Endothelial cell of hepatic sinusoid (primary cell): ENCODE measurements around the gene RWDD1.
"Not testable (repeated sequence)": the region's sequence is repeated elsewhere in the genome, so short reads cannot be mapped to it uniquely, and the experiment has no call there.

Source experiments
- in situ Hi-C: cut with HindIII; loops from 2 replicates; pipeline ENCODE4 v1.10.0; 2017; ENCODE audit warnings: low sequenced_read_pairs

The RWDD1 gene

GRCh38 chr6:116596815-116597214 is 25.5 kb downstream of the RWDD1 start:
- in situ Hi-C loops, result no loop called here

- in situ Hi-C loops, result not testable (repeated sequence)
Observed at GRCh38 chr6:116603916-116604315, 32.6 kb downstream of the RWDD1 start.

GRCh38 chr6:116604868-116605267 is 33.6 kb downstream of the RWDD1 start:
- in situ Hi-C loops, result not testable (repeated sequence)

GRCh38 chr6:116605935-116606334 is 34.6 kb downstream of the RWDD1 start:
- in situ Hi-C loops, result no loop called here

- in situ Hi-C loops, result no loop called here
Observed at GRCh38 chr6:116611056-116611455, 39.8 kb downstream of the RWDD1 start.

- in situ Hi-C loops, result no loop called here
Observed at GRCh38 chr6:116615937-116616736, 44.8 kb downstream of the RWDD1 start, which contains the start of gene RSPH4A. RSPH4A (plus strand) TSS chr6:116616479; CDS start chr6:116616624, 145 bp downstream.

GRCh38 chr6:116616737-116617053 is 45.4 kb downstream of the RWDD1 start:
- in situ Hi-C loops, result no loop called here

GRCh38 chr6:116624036-116624805 is 52.9 kb downstream of the RWDD1 start:
- in situ Hi-C loops, result no loop called here

GRCh38 chr6:116625872-116626271 is 54.6 kb downstream of the RWDD1 start:
- in situ Hi-C loops, result no loop called here

- in situ Hi-C loops, result no loop called here
Observed at GRCh38 chr6:116629563-116629981, 58.3 kb downstream of the RWDD1 start.

GRCh38 chr6:116631379-116631990 is 60.2 kb downstream of the RWDD1 start:
- in situ Hi-C loops, result no loop called here

- in situ Hi-C loops, result no loop called here
Observed at GRCh38 chr6:116633685-116634084, 62.4 kb downstream of the RWDD1 start.
